Measurements from ENCODE around the gene ABLIM2.

- TF ChIP-seq CTCF (IDR thresholded peaks at IDR 0.05; ENCODE audit: poor library complexity, severe bottlenecking) = no peak
- TF ChIP-seq EZH2 (IDR thresholded peaks at IDR 0.05; ENCODE audit: borderline replicate concordance, insufficient read depth, low read length, poor library complexity, severe bottlenecking) = no peak
- no peak for TF ChIP-seq RAD21 (conservative IDR thresholded peaks at IDR 0.05)
Measured at GRCh38 chr4:8110071-8110986, 48.3 kb downstream of the ABLIM2 start.

All from neural cell (in vitro differentiated cells).